ENCODE data around the gene RHBG.

GRCh38 chr1:156409439-156409838 lies 40.4 kb downstream of the RHBG start:
- TF ChIP-seq, protein P1, sequence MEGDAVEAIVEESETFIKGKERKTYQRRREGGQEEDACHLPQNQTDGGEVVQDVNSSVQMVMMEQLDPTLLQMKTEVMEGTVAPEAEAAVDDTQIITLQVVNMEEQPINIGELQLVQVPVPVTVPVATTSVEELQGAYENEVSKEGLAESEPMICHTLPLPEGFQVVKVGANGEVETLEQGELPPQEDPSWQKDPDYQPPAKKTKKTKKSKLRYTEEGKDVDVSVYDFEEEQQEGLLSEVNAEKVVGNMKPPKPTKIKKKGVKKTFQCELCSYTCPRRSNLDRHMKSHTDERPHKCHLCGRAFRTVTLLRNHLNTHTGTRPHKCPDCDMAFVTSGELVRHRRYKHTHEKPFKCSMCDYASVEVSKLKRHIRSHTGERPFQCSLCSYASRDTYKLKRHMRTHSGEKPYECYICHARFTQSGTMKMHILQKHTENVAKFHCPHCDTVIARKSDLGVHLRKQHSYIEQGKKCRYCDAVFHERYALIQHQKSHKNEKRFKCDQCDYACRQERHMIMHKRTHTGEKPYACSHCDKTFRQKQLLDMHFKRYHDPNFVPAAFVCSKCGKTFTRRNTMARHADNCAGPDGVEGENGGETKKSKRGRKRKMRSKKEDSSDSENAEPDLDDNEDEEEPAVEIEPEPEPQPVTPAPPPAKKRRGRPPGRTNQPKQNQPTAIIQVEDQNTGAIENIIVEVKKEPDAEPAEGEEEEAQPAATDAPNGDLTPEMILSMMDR (IDR thresholded peaks at IDR 0.05), result no peak
- no peak for TF ChIP-seq POLR2A (IDR thresholded peaks at IDR 0.05)
